ENCODE measurements around the gene IL13RA1.
"Not testable (repeated sequence)": the region's sequence is repeated elsewhere in the genome, so short reads cannot be mapped to it uniquely, and the experiment has no call there.

The IL13RA1 gene

GRCh38 chrX:118729042-118729652, 1.7 kb downstream of the IL13RA1 start:
- no peak for DNase-seq (ENCODE audit: low spot score)

GRCh38 chrX:118730500-118731247, 3.3 kb downstream of the IL13RA1 start:
- no peak for DNase-seq (ENCODE audit: low spot score)

DNA sequence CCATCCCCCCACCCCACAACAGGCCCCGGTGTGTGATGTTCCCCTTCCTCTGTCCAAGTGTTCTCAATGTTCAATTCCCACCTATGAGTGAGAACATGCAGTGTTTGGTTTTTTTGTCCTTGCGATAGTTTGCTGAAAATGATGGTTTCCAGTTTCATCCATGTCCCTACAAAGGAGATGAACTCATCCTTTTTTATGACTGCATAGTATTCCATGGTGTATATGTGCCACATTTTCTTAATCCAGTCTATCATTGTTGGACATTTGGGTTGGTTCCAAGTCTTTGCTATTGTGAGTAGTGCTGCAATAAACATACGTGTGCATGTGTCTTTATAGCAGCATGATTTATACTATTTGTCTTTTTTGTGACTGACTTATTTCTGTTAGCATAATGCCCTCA, 5.1 kb downstream of the IL13RA1 start:
- DNase-seq (ENCODE audit: low spot score): not testable (repeated sequence)

DNA sequence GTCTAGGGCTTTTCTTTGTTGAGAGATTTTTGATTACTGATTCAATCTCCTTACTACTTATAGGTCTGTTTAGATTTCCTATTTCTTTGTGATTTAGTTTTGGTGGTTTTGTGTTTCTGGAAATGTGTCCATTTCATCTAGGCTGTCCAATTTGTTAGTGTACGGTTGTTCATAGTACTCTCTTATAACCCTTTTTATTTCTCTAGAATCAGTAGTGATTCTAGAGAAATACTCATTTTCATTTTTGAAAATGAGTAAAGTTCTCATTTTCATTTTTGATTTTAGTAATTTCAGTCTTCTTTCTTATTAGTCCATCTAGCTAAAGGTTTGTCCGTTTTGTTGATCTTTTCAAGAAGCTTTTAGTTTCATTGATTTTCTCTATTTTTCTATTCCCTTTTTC, 7.5 kb downstream of the IL13RA1 start:
- no peak for DNase-seq (ENCODE audit: low spot score)

DNA sequence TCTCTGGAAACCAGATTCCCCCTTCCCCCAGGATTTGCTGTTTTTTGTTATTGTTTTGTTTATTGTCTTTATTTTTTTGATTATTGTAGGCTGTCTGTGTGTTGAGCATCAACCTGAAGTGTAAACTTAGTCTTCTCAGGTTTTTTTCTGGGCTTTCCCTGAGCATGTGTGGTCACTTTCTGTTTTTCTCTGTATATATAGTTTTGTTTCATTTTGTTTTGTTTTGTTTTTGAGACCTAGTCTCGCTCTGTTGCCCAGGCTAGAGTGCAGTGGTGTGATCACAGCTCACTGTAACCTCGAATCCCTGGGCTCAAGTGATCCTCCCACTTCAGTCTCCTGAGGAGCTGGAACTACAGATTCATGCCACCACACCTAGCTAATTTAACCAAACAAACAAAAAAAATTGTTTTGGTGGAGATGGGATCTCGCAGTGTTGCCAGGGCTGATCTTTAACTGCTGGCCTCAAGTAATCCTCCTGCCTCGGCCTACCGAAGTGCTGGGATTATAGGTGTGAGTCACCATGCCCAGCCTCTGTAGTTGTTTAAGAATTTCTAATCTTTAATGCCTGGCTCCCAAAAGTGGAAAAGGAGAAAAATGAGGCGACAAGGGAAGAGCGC, 9.1 kb downstream of the IL13RA1 start:
- DNase-seq (ENCODE audit: low spot score): no peak

DNA sequence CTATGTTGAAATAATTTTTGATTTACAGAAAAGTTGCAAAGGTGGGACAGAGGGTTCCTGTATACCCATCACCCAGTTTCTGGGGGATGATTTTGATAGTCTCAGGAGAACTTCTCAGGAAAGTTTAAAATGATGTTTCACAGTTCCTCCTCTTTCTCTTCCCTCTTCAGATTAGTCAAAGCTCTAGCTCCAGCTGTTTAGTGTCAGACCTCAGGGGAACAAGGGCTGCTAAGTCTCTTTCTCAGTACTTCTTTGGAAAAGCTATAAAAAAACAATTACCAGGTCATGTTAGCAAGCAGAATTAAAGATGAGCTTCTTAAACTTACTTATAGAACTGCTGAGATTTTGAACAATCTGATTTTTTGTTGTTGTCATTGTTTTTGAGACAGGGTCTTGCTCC, 12.2 kb downstream of the IL13RA1 start:
- no peak for DNase-seq (ENCODE audit: low spot score)

- DNase-seq (ENCODE audit: low spot score): no peak
These were observed 13.0 kb downstream of the IL13RA1 start for GRCh38 chrX:118740276-118740889.

DNA sequence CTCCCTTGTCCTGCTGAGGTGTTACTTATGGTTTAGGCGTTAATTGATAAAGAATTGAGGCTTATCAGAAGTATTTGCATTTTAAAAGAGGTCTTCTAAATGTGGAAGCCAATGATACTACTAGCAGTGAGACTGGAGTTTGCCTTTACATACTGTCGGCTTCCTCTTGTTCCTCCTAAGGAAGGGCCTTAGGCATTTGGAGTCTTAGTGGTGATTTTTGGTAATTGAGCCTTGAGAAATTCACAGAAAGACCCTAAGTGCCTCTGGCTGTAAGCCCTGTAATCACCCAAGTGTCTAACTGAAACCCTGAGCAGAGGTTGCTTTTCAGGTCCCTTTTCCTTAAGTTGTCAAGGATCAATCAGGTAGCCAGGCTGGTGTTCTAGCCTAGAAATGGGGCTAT, 14.8 kb downstream of the IL13RA1 start:
- no peak for DNase-seq (ENCODE audit: low spot score)

- DNase-seq (ENCODE audit: low spot score): no peak
These were observed 18.2 kb downstream of the IL13RA1 start for GRCh38 chrX:118745570-118745969.

- no peak for DNase-seq (ENCODE audit: low spot score)
These were observed 24.8 kb downstream of the IL13RA1 start for GRCh38 chrX:118751950-118752783.

- no peak for DNase-seq (ENCODE audit: low spot score)
These were observed 28.2 kb downstream of the IL13RA1 start for GRCh38 chrX:118755633-118756032.

DNA sequence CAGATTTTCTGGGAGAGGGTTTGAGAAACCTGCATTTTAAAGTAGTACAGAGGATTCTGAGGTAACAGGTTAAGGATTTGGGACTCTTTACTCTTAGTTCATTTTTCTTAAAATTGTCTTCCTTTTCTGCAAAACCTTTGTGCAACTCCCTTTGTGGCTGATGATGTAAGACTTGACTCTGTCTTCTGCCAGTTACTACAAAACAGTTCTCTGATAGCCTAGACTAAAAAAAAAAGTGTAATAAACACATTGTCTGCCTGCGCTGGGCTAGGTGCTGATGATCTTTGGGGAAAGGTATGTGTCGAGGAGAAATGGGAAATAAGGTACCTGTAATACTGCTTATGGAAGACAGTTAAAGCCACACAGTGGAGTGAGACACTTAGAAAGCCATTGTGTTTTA, 28.7 kb downstream of the IL13RA1 start:
- DNase-seq (ENCODE audit: low spot score): no peak

- no peak for DNase-seq (ENCODE audit: low spot score)
These were observed 31.1 kb downstream of the IL13RA1 start for GRCh38 chrX:118758511-118758910.

DNA sequence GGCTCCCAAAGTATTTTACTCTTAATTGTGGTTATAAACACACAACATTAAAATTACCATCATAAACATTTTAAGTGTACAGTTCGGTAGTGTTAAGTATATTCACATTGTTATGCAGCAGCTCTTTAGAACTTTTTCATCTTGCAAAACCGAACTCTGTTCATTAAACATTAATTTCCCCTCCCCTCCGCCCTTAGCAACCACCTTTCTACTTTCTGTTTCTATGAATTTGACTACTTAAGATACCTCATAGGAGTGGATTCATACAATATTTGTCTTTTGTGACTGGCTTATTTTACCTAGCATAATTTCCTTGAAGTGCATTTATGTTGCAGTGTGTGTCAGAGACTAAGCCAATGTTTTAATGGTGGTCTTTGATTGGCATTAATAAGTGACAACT, 32.6 kb downstream of the IL13RA1 start:
- no peak for DNase-seq (ENCODE audit: low spot score)

DNA sequence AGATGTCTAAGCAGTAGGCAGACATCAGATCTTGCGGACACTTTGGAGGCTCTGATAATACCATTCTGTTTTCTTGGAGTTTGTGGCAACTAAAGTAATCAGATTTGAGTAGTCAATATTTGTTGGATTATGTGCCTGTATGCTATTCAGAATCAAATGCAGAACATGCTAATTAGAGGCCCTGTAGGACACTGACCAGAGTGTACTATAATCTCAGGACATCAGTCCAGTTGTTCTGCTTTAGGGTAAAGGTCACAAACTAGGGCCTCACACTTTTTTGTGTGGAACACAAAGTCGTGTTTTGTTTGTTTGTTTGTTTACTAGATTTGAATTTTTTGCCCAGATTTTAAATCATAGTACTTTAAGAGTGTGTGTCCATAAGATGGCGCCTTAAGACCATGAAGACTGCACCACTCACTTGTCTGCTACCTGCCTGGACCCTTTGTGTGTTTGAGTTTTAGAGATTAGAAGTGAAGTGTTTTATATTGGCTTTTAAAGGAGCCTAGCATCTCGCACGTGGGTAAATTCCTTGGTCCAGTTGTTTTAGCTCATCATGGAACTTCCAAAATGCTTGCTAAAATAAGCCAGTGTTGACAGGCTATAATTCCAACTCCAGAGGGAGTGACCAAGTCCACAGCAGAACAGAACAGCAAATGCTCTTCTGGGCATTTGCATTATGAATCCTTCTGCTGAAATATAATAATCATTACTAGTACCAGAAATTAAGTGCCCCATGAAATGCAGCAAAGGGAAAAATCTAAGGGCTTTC, 34.7 kb downstream of the IL13RA1 start:
- DNase-seq (ENCODE audit: low spot score): no peak

DNA sequence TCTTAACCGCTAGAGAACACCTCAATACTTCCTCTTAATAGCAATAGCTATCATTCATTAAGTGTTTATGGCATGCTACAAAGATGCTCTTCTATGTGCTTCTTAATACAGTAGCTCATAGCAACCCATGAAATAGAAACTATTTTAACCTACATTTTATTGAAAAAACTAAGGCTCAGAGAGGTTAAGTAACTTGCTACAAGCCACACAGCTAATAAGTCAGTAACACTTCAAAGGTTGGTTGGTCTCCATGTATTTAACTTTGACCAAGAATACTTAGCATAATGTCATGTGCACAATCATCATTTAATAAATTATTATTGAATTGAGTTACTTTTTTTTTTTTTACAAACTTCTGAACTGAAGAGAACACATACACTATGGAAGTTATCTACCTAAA, 36.1 kb downstream of the IL13RA1 start:
- DNase-seq (ENCODE audit: low spot score): no peak

- DNase-seq (ENCODE audit: low spot score): no peak
These were observed 36.7 kb downstream of the IL13RA1 start for GRCh38 chrX:118764122-118764521.

GRCh38 chrX:118770133-118770760, 42.8 kb downstream of the IL13RA1 start:
- no peak for DNase-seq (ENCODE audit: low spot score)

DNA sequence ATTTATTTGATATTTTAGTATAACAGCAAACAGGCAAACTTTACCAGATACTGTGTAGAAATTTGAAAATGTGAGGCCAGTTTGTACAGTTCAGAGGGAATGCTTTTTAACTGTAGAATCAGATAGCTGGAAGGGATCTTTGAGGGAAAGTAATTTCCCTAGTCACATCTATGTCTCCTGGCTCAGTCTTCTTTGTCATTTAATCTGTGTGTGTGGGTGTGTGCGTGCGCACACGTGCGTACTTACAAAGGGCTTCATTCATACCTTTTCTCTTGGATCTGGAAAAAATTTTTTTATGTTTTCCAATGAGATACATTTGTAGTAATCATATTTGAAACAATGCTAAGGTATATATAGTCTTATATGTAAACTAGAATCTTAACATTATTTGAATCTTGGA, 44.6 kb downstream of the IL13RA1 start:
- no peak for DNase-seq (ENCODE audit: low spot score)

DNA sequence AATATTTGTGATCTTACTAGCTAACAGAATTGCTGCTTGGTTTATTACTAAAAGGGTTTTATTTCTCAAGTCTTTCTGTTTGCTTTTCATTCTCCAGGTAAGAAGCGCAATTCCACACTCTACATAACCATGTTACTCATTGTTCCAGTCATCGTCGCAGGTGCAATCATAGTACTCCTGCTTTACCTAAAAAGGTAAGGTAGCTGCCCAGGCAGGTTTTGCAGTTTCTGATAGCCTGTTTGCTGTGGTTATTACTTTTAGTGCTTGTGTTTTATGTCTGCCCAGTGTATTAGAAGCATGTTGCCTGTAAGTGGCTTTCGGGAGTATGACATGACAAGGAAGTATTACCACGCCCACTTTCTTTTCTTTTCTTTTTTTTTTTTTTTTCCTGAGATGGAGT, 46.4 kb downstream of the IL13RA1 start:
- no peak for DNase-seq (ENCODE audit: low spot score)

DNA sequence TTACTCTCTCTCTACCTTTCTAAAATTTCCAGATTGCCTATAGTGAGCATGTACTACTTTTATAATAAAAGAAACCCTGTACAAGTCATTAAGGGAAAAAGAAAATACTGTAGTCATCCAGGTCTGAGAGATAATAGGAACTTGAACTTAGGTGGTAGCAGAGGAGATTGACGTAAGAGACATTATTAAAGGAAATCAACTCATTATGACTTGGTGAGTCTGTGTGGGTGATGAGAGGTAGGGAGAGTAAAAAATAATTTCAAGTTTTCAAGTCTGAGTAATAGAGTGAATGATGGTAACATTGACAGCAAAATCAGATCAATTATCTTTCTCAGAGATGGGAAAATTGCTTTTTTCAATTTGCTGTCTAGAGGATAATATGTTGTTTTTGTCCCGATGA, 52.2 kb downstream of the IL13RA1 start:
- no peak for DNase-seq (ENCODE audit: low spot score)
